PFSK-1 (cell line): ENCODE results near the gene CMTM2.

Experiments
- FOXP2 ChIP-seq: optimal IDR thresholded peaks from 2 replicates; pipeline ENCODE3; 2011; ENCODE audit warnings: borderline replicate concordance, control low read depth, inconsistent platforms; ENCODE audit not compliant: insufficient read depth; ENCODE audit errors: extremely low read length, extremely low read depth
- POLR2AphosphoS5 ChIP-seq: IDR thresholded peaks from 2 replicates; pipeline ENCODE4 v1.6.1; 2012; ENCODE audit warnings: low read depth, mild to moderate bottlenecking, control low read depth, low read length, moderate library complexity
- REST ChIP-seq, 2 experiments: IDR thresholded peaks; 2 replicates each; pipeline versions ENCODE4 v1.6.1 to v1.8.0; 2011 to 2012; ENCODE audit warnings: low read depth in 2 of 2, low read length in 2 of 2, control low read depth in 1 of 2, inconsistent platforms in 1 of 2, mild to moderate bottlenecking in 1 of 2, moderate library complexity in 1 of 2; ENCODE audit not compliant: insufficient read depth in 1 of 2
- TAF1 ChIP-seq: IDR thresholded peaks from 2 replicates; pipeline ENCODE4 v1.6.1; 2012; ENCODE audit warnings: low read length, control low read depth, borderline replicate concordance; ENCODE audit not compliant: insufficient read depth

GRCh38 chr16:66580605-66581209 lies 1.4 kb downstream of the CMTM2 start:
- TF ChIP-seq POLR2AphosphoS5 (no peak), FOXP2 (no peak), REST (IDR thresholded peaks at IDR 0.05; ENCODE audit: insufficient read depth in 1 of 2, low read depth in 2 of 2, low read length in 2 of 2) (no peak), TAF1 (no peak)
